Muscle of leg (tissue), 11 donors: ENCODE results near the gene PCDHA10. TPM values are rescaled to one million over a fixed set of nuclear protein-coding genes. Genes with fewer than 3 reads are reported as not detected.
"Not testable (repeated sequence)": the region's sequence is repeated elsewhere in the genome, so short reads cannot be mapped to it uniquely, and the experiment has no call there.

Experiments
- DNase-seq: peaks from one replicate; pipeline ENCODE4 v3.0.0; 2013
- H3K27ac ChIP-seq: one replicate; pipeline ENCODE4 v1.5.1; 2013; ENCODE audit warnings: mild to moderate bottlenecking, low read length, control low read depth
- H3K27me3 ChIP-seq: one replicate; pipeline ENCODE4 v1.6.1; 2013; ENCODE audit warnings: low read length; ENCODE audit not compliant: control insufficient read depth, insufficient read depth
- H3K36me3 ChIP-seq: one replicate; pipeline ENCODE4 v1.6.1; 2013; ENCODE audit warnings: low read length; ENCODE audit not compliant: control insufficient read depth, insufficient read depth
- H3K4me1 ChIP-seq: one replicate; pipeline ENCODE4 v1.6.1; 2013; ENCODE audit warnings: low read length; ENCODE audit not compliant: control insufficient read depth, insufficient read depth
- H3K4me3 ChIP-seq: one replicate; pipeline ENCODE4 v1.5.1; 2013; ENCODE audit warnings: low read length, control low read depth
- H3K9me3 ChIP-seq: replicated peaks from 2 replicates; pipeline ENCODE4 v1.6.1; 2013; ENCODE audit warnings: low read depth, low read length; ENCODE audit not compliant: control insufficient read depth
- WGBS: methylation state at CpG from one replicate; pipeline ENCODE4 v1.1.5; 2013; ENCODE audit warnings: missing lambda C conversion rate; ENCODE audit not compliant: insufficient coverage; 5-methylcytosine and 5-hydroxymethylcytosine counted together
- polyA plus RNA-seq, 8 donors: library from polyadenylated mRNA; unstranded; fragments of 120-200 nt; gene quantifications; one replicate each; pipeline versions ENCODE4 v1.2.1 to v1.2.3, GENCODE V29; 2013; ENCODE audit warnings: inconsistent platforms in 1 of 8, low replicate concordance in 1 of 8; ENCODE audit not compliant: insufficient read length in 8 of 8, insufficient read depth in 1 of 8
- total RNA-seq: library from RNA; stranded (reverse); fragments of 120-200 nt; gene quantifications from one replicate; pipeline ENCODE4 v1.2.4, GENCODE V29; 2013

The PCDHA10 gene
- total and polyA plus RNA-seq, 9 donors, result 0.04 to 0.12 (median 0.09) TPM

- H3K36me3 ChIP-seq, result no peaks in the 10 kb centered on the region
- WGBS, result 43% methylated on average over 114 of the region's 114 CpGs
- no peak for DNase-seq
- peaks cover 2% of the 10 kb centered on the region for H3K27me3 ChIP-seq
- H3K27ac ChIP-seq, result no peak overlapping the region
- no peak overlapping the region for H3K4me3 ChIP-seq
- no peaks in the 10 kb centered on the region for H3K4me1 ChIP-seq
- peaks cover 27% of the 10 kb centered on the region for H3K9me3 ChIP-seq
These were observed 14.8 kb downstream of the PCDHA10 start for GRCh38 chr5:140870221-140871201.

- Histone ChIP-seq H3K4me3 (no peak within 1 kb of the TSS), H3K9me3 (peaks cover 32% of the 10 kb centered on the region), H3K36me3 (no peaks in the 10 kb centered on the region), H3K27ac (no peak within 1 kb of the TSS), H3K4me1 (no peaks in the 10 kb centered on the region), H3K27me3 (peaks cover 5% of the 10 kb centered on the region)
- DNase-seq, result no peak
- WGBS, result 13% methylated on average over 29 of the region's 47 CpGs
These were observed 19.7 kb downstream of the PCDHA10 start, which contains the start of gene PCDHA12 for GRCh38 chr5:140875085-140876065. PCDHA12 (plus strand) TSS chr5:140875308; CDS start chr5:140875473, 165 bp downstream.

GRCh38 chr5:140876541-140877261, 21.0 kb downstream of the PCDHA10 start:
- H3K9me3 ChIP-seq, result peaks cover 26% of the 10 kb centered on the region
- DNase-seq, H3K4me3 ChIP-seq, H3K27me3 ChIP-seq, H3K27ac ChIP-seq, H3K4me1 ChIP-seq, H3K36me3 ChIP-seq: not testable (repeated sequence)
- 38% methylated on average over 80 of the region's 80 CpGs for WGBS

DNA sequence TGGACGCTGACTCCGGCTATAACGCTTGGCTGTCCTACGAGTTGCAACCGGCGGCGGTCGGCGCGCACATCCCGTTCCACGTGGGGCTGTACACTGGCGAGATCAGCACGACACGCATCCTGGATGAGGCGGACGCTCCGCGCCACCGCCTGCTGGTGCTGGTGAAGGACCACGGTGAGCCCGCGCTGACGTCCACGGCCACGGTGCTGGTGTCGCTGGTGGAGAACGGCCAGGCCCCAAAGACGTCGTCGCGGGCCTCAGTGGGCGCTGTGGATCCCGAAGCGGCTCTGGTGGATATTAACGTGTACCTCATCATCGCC, 21.5 kb downstream of the PCDHA10 start:
- DNase-seq, result no peak
- H3K9me3 ChIP-seq, result peaks cover 23% of the 10 kb centered on the region
- peaks cover 7% of the 10 kb centered on the region for H3K27me3 ChIP-seq
- H3K27ac ChIP-seq, result no peak overlapping the region
- 42% methylated on average over 37 of the region's 37 CpGs for WGBS
- H3K36me3 ChIP-seq, result no peaks in the 10 kb centered on the region
- no peaks in the 10 kb centered on the region for H3K4me1 ChIP-seq
- no peak overlapping the region for H3K4me3 ChIP-seq

GRCh38 chr5:140881889-140882590, 26.3 kb downstream of the PCDHA10 start, which contains the start of gene PCDHA13:
PCDHA13 (plus strand) TSS chr5:140882124; CDS start chr5:140882269, 145 bp downstream.
- Histone ChIP-seq H3K27me3 (peaks cover 5% of the 10 kb centered on the region), H3K27ac (no peak within 1 kb of the TSS), H3K4me1 (no peaks in the 10 kb centered on the region), H3K36me3 (no peaks in the 10 kb centered on the region), H3K9me3 (peaks cover 13% of the 10 kb centered on the region), H3K4me3 (no peak within 1 kb of the TSS)
- 9% methylated on average over 15 of the region's 35 CpGs for WGBS
- peak; percentile 0 for DNase-seq

GRCh38 chr5:140882591-140882899, 26.8 kb downstream of the PCDHA10 start:
- DNase-seq, result no peak
- no peaks in the 10 kb centered on the region for H3K4me1 ChIP-seq
- peaks cover 10% of the 10 kb centered on the region for H3K9me3 ChIP-seq
- H3K4me3 ChIP-seq, result no peak overlapping the region
- WGBS, result 24% methylated on average over 11 of the region's 12 CpGs
- H3K27me3 ChIP-seq, result peaks cover 3% of the 10 kb centered on the region
- H3K36me3 ChIP-seq, result no peaks in the 10 kb centered on the region
- no peak overlapping the region for H3K27ac ChIP-seq

DNA sequence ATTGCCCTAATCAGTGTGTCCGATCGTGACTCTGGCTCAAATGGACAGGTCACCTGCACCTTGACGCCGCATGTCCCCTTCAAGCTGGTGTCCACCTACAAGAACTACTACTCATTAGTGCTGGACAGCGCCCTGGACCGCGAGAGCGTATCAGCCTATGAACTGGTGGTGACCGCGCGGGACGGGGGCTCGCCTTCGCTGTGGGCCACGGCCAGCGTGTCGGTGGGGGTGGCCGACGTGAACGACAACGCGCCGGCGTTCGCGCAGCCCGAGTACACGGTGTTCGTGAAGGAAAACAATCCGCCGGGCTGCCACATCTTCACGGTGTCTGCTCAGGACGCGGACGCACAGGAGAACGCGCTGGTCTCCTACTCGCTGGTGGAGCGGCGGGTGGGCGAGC, 27.7 kb downstream of the PCDHA10 start:
- H3K27me3 ChIP-seq, result peaks cover 2% of the 10 kb centered on the region
- H3K4me1 ChIP-seq, result no peaks in the 10 kb centered on the region
- H3K9me3 ChIP-seq, result peaks cover 10% of the 10 kb centered on the region
- no peak for DNase-seq
- no peaks in the 10 kb centered on the region for H3K36me3 ChIP-seq
- H3K27ac ChIP-seq, result no peak overlapping the region
- no peak overlapping the region for H3K4me3 ChIP-seq
- 40% methylated on average over 41 of the region's 41 CpGs for WGBS

GRCh38 chr5:140883927-140884697, 28.4 kb downstream of the PCDHA10 start:
- Histone ChIP-seq H3K4me1 (no peaks in the 10 kb centered on the region), H3K9me3 (peaks cover 10% of the 10 kb centered on the region), H3K27me3 (peaks cover 2% of the 10 kb centered on the region), H3K4me3 (no peak overlapping the region), H3K36me3 (no peaks in the 10 kb centered on the region), H3K27ac (no peak overlapping the region)
- WGBS, result 39% methylated on average over 79 of the region's 79 CpGs
- DNase-seq, result no peak

DNA sequence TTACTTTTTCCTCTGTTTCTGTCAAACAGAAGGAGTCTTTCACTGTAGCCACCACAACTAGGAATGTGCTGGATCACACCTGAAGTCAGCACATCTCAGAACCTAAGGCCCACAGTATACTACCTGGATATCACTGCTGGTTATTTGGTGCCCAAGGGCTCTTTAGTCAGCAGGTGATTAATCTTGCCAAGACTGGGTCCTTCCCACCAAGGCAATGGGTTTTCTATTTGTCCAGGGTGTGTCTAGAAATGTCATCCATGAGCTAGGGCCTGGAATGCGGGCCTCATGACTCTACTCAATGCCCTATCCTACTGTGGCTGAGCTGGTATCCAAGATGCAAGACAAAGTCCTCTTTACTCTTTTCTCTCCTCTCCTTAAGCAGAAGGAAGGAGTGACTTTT, 60.6 kb downstream of the PCDHA10 start:
- peaks cover 9% of the 10 kb centered on the region for H3K9me3 ChIP-seq

More for the DNA sequence above, 60.6 kb downstream of the PCDHA10 start:
- Histone ChIP-seq H3K36me3 (no peaks in the 10 kb centered on the region), H3K4me3 (no peak overlapping the region), H3K27ac (no peak overlapping the region), H3K27me3 (no peaks in the 10 kb centered on the region), H3K4me1 (no peaks in the 10 kb centered on the region)
- no CpG with 5 or more reads among the region's 1 CpG for WGBS
- DNase-seq, result no peak
